Keratinocyte (primary cell): ENCODE data around the gene C1QTNF5. TPM values are rescaled to one million over a fixed set of nuclear protein-coding genes. Genes with fewer than 3 reads are reported as not detected.

ENCODE experiments used
- DNase-seq: peaks from one replicate; pipeline ENCODE4 v3.0.0-alpha.2; 2011; ENCODE audit warnings: low read depth, missing footprints, low spot score
- FAIRE-seq: peaks from 2 replicates; lab custom pipeline; 2011; peaks lifted over from hg19 to GRCh38; lab: Jason Lieb, UNC
- H2AFZ ChIP-seq: 2 replicates; pipeline ENCODE4 v1.6.0; 2012; ENCODE audit warnings: low read length, control low read depth, inconsistent platforms; ENCODE audit not compliant: control insufficient read depth
- H3K27ac ChIP-seq: 2 replicates; pipeline ENCODE4 v1.5.1; 2011; ENCODE audit warnings: low read length; ENCODE audit not compliant: control insufficient read depth, insufficient read depth
- H3K27me3 ChIP-seq: 3 replicates; pipeline ENCODE4 v1.6.0; 2011; ENCODE audit warnings: low read length; ENCODE audit not compliant: control insufficient read depth, insufficient read depth; ENCODE audit errors: extremely low read depth
- H3K36me3 ChIP-seq, 2 experiments: 2 replicates in 1 of 2; 3 replicates in 1 of 2; pipeline ENCODE4 v1.5.1; 2011; ENCODE audit warnings: low read length in 2 of 2, mild to moderate bottlenecking in 1 of 2; ENCODE audit not compliant: control insufficient read depth in 2 of 2, insufficient read depth in 2 of 2; ENCODE audit errors: extremely low read depth in 1 of 2
- H3K4me1 ChIP-seq: 3 replicates; pipeline ENCODE4 v1.5.1; 2011; ENCODE audit warnings: low read length; ENCODE audit not compliant: control insufficient read depth, insufficient read depth; ENCODE audit errors: extremely low read depth
- H3K4me2 ChIP-seq: 3 replicates; pipeline ENCODE4 v1.6.0; 2011; ENCODE audit warnings: low read depth, low read length; ENCODE audit not compliant: control insufficient read depth, insufficient read depth; ENCODE audit errors: extremely low read depth
- H3K4me3 ChIP-seq, 3 experiments: fragments of 200-600 bp in 1 of 3; sonication (generic) in 1 of 3; 2 replicates in 2 of 3; 3 replicates in 1 of 3; pipeline ENCODE4 v1.5.1; 2011 to 2016; ENCODE audit warnings: low read length in 3 of 3, mild to moderate bottlenecking in 3 of 3, control low read depth in 2 of 3, inconsistent platforms in 1 of 3, low read depth in 1 of 3, mixed read lengths in 1 of 3, mixed run types in 1 of 3, moderate library complexity in 1 of 3; ENCODE audit not compliant: control insufficient read depth in 2 of 3, insufficient read depth in 2 of 3; ENCODE audit errors: extremely low read depth in 1 of 3
- H3K79me2 ChIP-seq: 2 replicates; pipeline ENCODE4 v1.6.0; 2012; ENCODE audit warnings: low read length; ENCODE audit not compliant: control insufficient read depth, insufficient read depth
- H3K9ac ChIP-seq: 3 replicates; pipeline ENCODE4 v1.6.0; 2011; ENCODE audit warnings: low read length; ENCODE audit not compliant: control insufficient read depth, insufficient read depth; ENCODE audit errors: extremely low read depth
- H3K9me1 ChIP-seq: 3 replicates; pipeline ENCODE4 v1.6.0; 2011; ENCODE audit warnings: low read length; ENCODE audit not compliant: control insufficient read depth, insufficient read depth; ENCODE audit errors: extremely low read depth
- H3K9me3 ChIP-seq: 2 replicates; pipeline ENCODE4 v1.5.1; 2012; ENCODE audit warnings: low read depth, low read length; ENCODE audit not compliant: control insufficient read depth
- H4K20me1 ChIP-seq: 3 replicates; pipeline ENCODE4 v1.6.0; 2011; ENCODE audit warnings: low read length; ENCODE audit not compliant: control insufficient read depth, insufficient read depth; ENCODE audit errors: extremely low read depth
- CTCF ChIP-seq, 3 experiments: IDR thresholded peaks in 1 of 3; conservative IDR thresholded peaks in 1 of 3; optimal IDR thresholded peaks in 1 of 3; 2 replicates in 2 of 3; 3 replicates in 1 of 3; pipeline versions ENCODE3 to v1.5.1; 2011; ENCODE audit warnings: low read length in 3 of 3, mild to moderate bottlenecking in 3 of 3, moderate library complexity in 2 of 3, control low read depth in 1 of 3, inconsistent platforms in 1 of 3; ENCODE audit not compliant: insufficient read depth in 2 of 3; ENCODE audit errors: extremely low read depth in 1 of 3
- EZH2 ChIP-seq: IDR thresholded peaks from one replicate; pipeline ENCODE4 v1.6.1; 2012; ENCODE audit warnings: inconsistent platforms, mild to moderate bottlenecking, low read length, moderate library complexity
- dilution Hi-C: fragments of 300-500 bp; cut with MboI; formaldehyde crosslinking; loops from one replicate; pipeline ENCODE4 v1.7.0; 2020; ENCODE audit warnings: low sequenced_read_pairs; ENCODE audit not compliant: extremely low pct_ligation_motif_present
- polyA plus RNA-seq, 5 experiments: library from polyadenylated mRNA; depleted of rRNA in 3 of 5; stranded (reverse) in 3 of 5; stranded (forward) in 1 of 5; unstranded in 1 of 5; fragments of >200 nt; gene quantifications; 1 replicate in 1 of 5; 2 replicates in 3 of 5; 3 replicates in 1 of 5; pipeline versions ENCODE4 v1.2.1 to v1.2.3, GENCODE V29; 2011 to 2012; ENCODE audit warnings: missing spikeins in 2 of 5, low read depth in 1 of 5, low replicate concordance in 1 of 5

The C1QTNF5 gene
- polyA plus RNA-seq, 1 donor (not counting 4 experiments of a cell fraction or from before 2014, with no cell fraction given), result not detected

GRCh38 chr11:119346605-119347004 lies 5.9 kb upstream of the C1QTNF5 start, which contains the start of gene MFRP:
MFRP (minus strand) TSS chr11:119346705; CDS start chr11:119346513, 192 bp downstream.
- DNase-seq (no peak), FAIRE-seq (no peak)
- TF ChIP-seq EZH2, result no peak
- no peak for TF ChIP-seq CTCF (optimal IDR thresholded peaks at IDR 0.05 in 1 of 3, IDR thresholded peaks at IDR 0.05 in 1 of 3, conservative IDR thresholded peaks at IDR 0.05 in 1 of 3; ENCODE audit: extremely low read depth in 1 of 3, insufficient read depth in 2 of 3, low read length in 3 of 3)
- no peak within 1 kb of the TSS for H3K9ac ChIP-seq
- H3K9me3 ChIP-seq, result no peaks in the 10 kb centered on the region
- no peak within 1 kb of the TSS for H2AFZ ChIP-seq
- peaks cover 17% of the 10 kb centered on the region for H3K27me3 ChIP-seq
- no peak within 1 kb of the TSS for H3K27ac ChIP-seq
- dilution Hi-C loops, result no loop called here
- no peaks in the 10 kb centered on the region for H4K20me1 ChIP-seq
- no peaks in the 10 kb centered on the region for H3K36me3 ChIP-seq
- H3K4me3 ChIP-seq, result no peak within 1 kb of the TSS
- no peaks in the 10 kb centered on the region for H3K4me1 ChIP-seq
- H3K79me2 ChIP-seq, result no peaks in the 10 kb centered on the region
- no peak within 1 kb of the TSS for H3K4me2 ChIP-seq
- H3K9me1 ChIP-seq, result no peaks in the 10 kb centered on the region

GRCh38 chr11:119345685-119346084 lies 5.0 kb upstream of the C1QTNF5 start:
- Histone ChIP-seq H3K79me2 (no peaks in the 10 kb centered on the region), H3K9ac (no peak overlapping the region), H3K4me3 (no peak overlapping the region), H3K9me3 (no peaks in the 10 kb centered on the region), H3K27ac (no peak overlapping the region), H3K36me3 (no peaks in the 10 kb centered on the region), H3K9me1 (no peaks in the 10 kb centered on the region), H3K4me2 (no peak overlapping the region), H2AFZ (no peak overlapping the region), H3K27me3 (peaks cover 26% of the 10 kb centered on the region), H4K20me1 (no peaks in the 10 kb centered on the region), H3K4me1 (no peaks in the 10 kb centered on the region)
- FAIRE-seq (no peak), DNase-seq (no peak)
- TF ChIP-seq EZH2 (no peak), CTCF (optimal IDR thresholded peaks at IDR 0.05 in 1 of 3, IDR thresholded peaks at IDR 0.05 in 1 of 3, conservative IDR thresholded peaks at IDR 0.05 in 1 of 3; ENCODE audit: extremely low read depth in 1 of 3, insufficient read depth in 2 of 3, low read length in 3 of 3) (no peak)
- dilution Hi-C loops, result no loop called here
